HL-60 (cell line): ENCODE data around the gene MICU1.
A peak's percentile ranks its signal among the peaks of the same experiment; 100 is the strongest.
"Not testable (repeated sequence)": the region's sequence is repeated elsewhere in the genome, so short reads cannot be mapped to it uniquely, and the experiment has no call there.

ENCODE experiments used
- DNase-seq, 2 experiments: peaks; one replicate each; pipeline ENCODE4 v3.0.0-alpha.2; 2010 to 2020; ENCODE audit warnings: low read depth in 1 of 2, low spot score in 1 of 2
- H3K27ac ChIP-seq: fragments of 250-450 bp; sonication (Bioruptor Pico); replicated peaks from 2 replicates; pipeline ENCODE4 v1.5.1; 2020; ENCODE audit warnings: mild to moderate bottlenecking, moderate library complexity
- H3K27me3 ChIP-seq: fragments of 250-450 bp; sonication (Bioruptor Pico); 2 replicates; pipeline ENCODE4 v1.5.1; 2021; ENCODE audit warnings: mild to moderate bottlenecking, moderate library complexity; ENCODE audit not compliant: insufficient read depth, poor library complexity, severe bottlenecking
- H3K4me3 ChIP-seq: replicated peaks from 2 replicates; pipeline ENCODE4 v1.5.1; 2011; ENCODE audit warnings: mild to moderate bottlenecking, control low read depth, low read length; ENCODE audit not compliant: insufficient read depth
- GABPA ChIP-seq: IDR thresholded peaks from 2 replicates; pipeline ENCODE4 v1.6.1; 2012; ENCODE audit warnings: low read depth
- POLR2AphosphoS5 ChIP-seq: IDR thresholded peaks from 2 replicates; pipeline ENCODE4 v1.6.1; 2012; ENCODE audit warnings: low read depth
- REST ChIP-seq: IDR thresholded peaks from 2 replicates; pipeline ENCODE4 v1.6.1; 2012; ENCODE audit warnings: low read depth; ENCODE audit not compliant: insufficient replicate concordance
- SPI1 ChIP-seq: IDR thresholded peaks from 2 replicates; pipeline ENCODE4 v1.6.1; 2012; ENCODE audit warnings: low read depth, mild to moderate bottlenecking, borderline replicate concordance
- TF ChIP-seq, protein P1 (sequence below): IDR thresholded peaks from one replicate; pipeline ENCODE4 v1.5.1; 2011; ENCODE audit warnings: low read length, control low read depth, inconsistent platforms; ENCODE audit not compliant: insufficient read depth

Gene MICU1

DNA sequence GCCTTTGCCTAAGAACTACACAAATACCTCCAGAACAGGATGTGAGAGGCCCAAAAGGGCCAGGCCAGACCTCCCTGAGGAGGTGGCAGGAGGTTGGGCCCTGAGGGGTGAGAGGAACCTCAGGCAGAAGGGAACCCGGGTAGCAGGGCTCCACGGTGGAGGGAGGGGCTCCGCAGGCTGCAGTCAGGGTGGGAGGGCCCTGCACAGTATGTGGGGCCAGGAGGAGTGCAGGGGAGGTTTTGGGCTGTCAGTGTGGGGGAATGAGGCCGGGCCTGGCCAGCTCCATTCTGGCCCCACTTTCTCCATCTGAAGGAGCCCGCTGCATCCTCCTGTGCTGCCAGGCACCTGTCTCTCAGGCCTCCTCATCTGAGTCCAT is 297.1 kb downstream of the MICU1 start:
- no peak overlapping the region for H3K4me3 ChIP-seq
- H3K27me3 ChIP-seq, result no peaks in the 10 kb centered on the region
- TF ChIP-seq SPI1, result peak; percentile 27; the same call in 1 of the 2 replicates
- TF ChIP-seq REST, result no peak
- peak overlapping the region; percentile 90 for H3K27ac ChIP-seq
- peak in 1 of 2 experiments; percentile 69 for DNase-seq

- H3K4me3 ChIP-seq, result no peak overlapping the region
- no peaks in the 10 kb centered on the region for H3K27me3 ChIP-seq
- TF ChIP-seq POLR2AphosphoS5 (no peak; the same call in 1 of the 2 replicates), SPI1 (no peak), GABPA (no peak), REST (no peak)
- TF ChIP-seq, protein P1, sequence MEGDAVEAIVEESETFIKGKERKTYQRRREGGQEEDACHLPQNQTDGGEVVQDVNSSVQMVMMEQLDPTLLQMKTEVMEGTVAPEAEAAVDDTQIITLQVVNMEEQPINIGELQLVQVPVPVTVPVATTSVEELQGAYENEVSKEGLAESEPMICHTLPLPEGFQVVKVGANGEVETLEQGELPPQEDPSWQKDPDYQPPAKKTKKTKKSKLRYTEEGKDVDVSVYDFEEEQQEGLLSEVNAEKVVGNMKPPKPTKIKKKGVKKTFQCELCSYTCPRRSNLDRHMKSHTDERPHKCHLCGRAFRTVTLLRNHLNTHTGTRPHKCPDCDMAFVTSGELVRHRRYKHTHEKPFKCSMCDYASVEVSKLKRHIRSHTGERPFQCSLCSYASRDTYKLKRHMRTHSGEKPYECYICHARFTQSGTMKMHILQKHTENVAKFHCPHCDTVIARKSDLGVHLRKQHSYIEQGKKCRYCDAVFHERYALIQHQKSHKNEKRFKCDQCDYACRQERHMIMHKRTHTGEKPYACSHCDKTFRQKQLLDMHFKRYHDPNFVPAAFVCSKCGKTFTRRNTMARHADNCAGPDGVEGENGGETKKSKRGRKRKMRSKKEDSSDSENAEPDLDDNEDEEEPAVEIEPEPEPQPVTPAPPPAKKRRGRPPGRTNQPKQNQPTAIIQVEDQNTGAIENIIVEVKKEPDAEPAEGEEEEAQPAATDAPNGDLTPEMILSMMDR, result no peak
- peak in 1 of 2 experiments; percentile 60 for DNase-seq
- peak overlapping the region; percentile 90 for H3K27ac ChIP-seq
These were observed 297.6 kb downstream of the MICU1 start for GRCh38 chr10:72328045-72328828.

DNA sequence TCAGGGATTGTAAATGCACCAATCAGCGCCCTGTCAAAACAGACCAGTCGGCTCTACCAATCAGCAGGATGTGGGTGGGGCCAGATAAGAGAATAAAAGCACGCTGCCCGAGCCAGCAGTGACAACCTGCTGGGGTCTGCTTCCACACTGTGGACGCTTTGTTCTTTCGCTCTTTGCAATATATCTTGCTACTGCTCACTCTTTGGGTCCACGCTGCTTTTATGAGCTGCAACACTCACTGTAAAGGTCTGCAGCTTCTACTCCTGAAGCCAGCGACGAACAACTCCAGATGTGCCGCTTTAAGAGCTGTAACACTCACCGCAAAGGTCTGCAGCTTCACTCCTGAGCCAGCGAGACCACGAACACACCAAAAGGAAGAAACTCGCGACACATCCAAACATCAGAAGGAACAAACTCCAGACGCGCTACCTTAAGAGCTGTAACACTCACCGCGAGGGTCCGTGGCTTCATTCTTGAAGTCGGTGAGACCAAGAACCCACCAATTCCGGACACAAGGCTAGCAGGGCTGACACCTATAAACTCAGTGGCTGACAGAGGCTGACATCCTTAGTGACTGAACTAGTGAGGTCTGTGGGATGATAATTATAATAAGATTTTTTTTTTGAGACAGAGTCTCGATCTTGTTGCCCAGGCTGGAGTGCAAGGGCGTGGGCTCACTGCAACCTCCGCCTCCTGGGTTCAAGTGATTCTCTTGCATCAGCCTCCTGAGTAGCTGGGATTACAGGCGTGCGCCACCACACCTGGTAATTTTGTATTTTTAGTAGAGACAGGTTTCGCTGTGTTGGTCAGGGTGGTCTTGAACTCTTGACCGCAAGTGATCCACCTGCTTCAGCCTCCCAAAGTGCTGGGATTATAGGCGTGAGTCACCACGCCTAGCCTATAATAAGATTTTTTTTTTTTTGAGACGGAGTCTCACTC is 298.9 kb downstream of the MICU1 start:
- not testable (repeated sequence) for DNase-seq, H3K27me3 ChIP-seq, H3K27ac ChIP-seq, H3K4me3 ChIP-seq

DNA sequence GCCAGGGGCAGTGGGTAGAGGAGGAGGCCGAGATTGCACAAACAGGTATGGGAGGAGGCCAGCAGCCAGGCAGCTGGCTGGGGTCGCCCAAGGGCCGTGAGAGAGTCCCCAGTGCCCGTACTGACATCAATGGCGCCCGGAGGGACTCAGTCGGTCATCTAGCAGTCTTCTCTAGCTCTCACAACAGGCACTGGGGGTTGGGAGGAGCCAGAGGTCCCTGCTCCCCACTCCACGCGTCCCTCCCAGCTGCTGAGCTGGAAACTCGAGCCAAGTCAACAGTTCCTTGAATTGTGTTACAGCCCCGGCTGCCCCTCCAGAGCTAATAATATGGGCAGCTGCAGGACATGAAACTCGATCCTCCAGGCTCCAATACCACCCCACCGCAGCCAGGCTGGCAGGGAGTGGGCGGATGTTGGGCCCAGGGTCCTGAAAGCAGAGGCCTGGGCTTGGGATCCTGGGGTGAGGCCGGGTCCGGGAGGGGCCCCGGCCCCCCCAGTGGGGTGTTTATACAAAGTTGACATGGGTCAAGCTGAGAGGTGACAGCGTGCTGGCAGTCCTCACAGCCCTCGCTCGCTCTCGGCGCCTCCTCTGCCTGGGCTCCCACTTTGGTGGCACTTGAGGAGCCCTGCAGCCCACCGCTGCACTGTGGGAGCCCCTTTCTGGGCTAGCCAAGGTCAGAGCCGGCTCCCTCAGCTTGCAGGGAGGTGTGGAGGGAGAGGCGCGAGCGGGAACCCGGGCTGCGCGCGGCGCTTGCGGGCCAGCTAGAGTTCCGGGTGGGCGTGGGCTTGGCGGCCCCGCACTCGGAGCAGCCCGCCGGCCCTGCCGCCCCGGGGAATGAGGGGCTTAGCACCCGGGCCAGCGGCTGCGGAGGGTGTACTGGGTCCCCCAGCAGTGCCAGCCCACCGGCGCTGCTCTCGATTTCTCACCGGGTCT is 300.4 kb downstream of the MICU1 start:
- H3K27ac ChIP-seq, DNase-seq, H3K4me3 ChIP-seq, H3K27me3 ChIP-seq: not testable (repeated sequence)

- Histone ChIP-seq H3K27me3 (no peaks in the 10 kb centered on the region), H3K27ac (peak overlapping the region; percentile 96), H3K4me3 (no peak overlapping the region)
- peak in 1 of 2 experiments; percentile 78 for DNase-seq
- TF ChIP-seq SPI1 (peak; percentile 93), GABPA (no peak), POLR2AphosphoS5 (no peak)
These were observed 302.1 kb downstream of the MICU1 start for GRCh38 chr10:72323771-72324191.
